Natural killer cell (primary cell): ENCODE measurements around the gene MAP3K9. TPM values are rescaled to one million over a fixed set of nuclear protein-coding genes. Genes with fewer than 3 reads are reported as not detected.

Source experiments
- ATAC-seq, 3 donors: fragments of 150-1000 bp in 2 of 3; fragments of 200-7000 bp in 1 of 3; cut with Tn5 transposase; 1 replicate in 1 of 3; 2 replicates in 2 of 3; pipeline ENCODE4 v1.10.0; 2021; ENCODE audit warnings: mild to moderate bottlenecking in 2 of 3, moderate library complexity in 2 of 3
- DNase-seq, 2 donors: peaks; one replicate each; pipeline versions ENCODE4 v3.0.0 to v3.0.0-alpha.2; 2013 to 2021; ENCODE audit warnings: mixed read lengths in 1 of 2
- H3K27ac ChIP-seq: one replicate; pipeline ENCODE4 v1.5.1; 2013; ENCODE audit warnings: mild to moderate bottlenecking, low read length
- H3K27me3 ChIP-seq: one replicate; pipeline ENCODE4 v1.6.1; 2013; ENCODE audit warnings: low read length; ENCODE audit not compliant: control insufficient read depth, insufficient read depth
- H3K36me3 ChIP-seq: one replicate; pipeline ENCODE4 v1.6.1; 2013; ENCODE audit warnings: low read length; ENCODE audit not compliant: control insufficient read depth, insufficient read depth
- H3K4me1 ChIP-seq: one replicate; pipeline ENCODE4 v1.6.1; 2013; ENCODE audit warnings: low read length; ENCODE audit not compliant: control insufficient read depth, insufficient read depth
- H3K4me3 ChIP-seq: one replicate; pipeline ENCODE4 v1.5.1; 2013; ENCODE audit warnings: low read length
- H3K9me3 ChIP-seq: one replicate; pipeline ENCODE4 v1.6.1; 2013; ENCODE audit warnings: low read length; ENCODE audit not compliant: control insufficient read depth, insufficient read depth
- H3K27ac Mint-ChIP-seq, 2 donors: one replicate each; pipeline ENCODE4 v1.8.0; 2022; ENCODE audit warnings: mild to moderate bottlenecking in 2 of 2, mixed read lengths in 2 of 2, moderate library complexity in 1 of 2
- H3K27me3 Mint-ChIP-seq, 2 donors: one replicate each; pipeline ENCODE4 v1.8.0; 2022; ENCODE audit warnings: low read depth in 2 of 2, mixed read lengths in 2 of 2
- H3K36me3 Mint-ChIP-seq: one replicate; pipeline ENCODE4 v1.8.0; 2022; ENCODE audit warnings: mixed read lengths
- H3K4me1 Mint-ChIP-seq, 2 donors: one replicate each; pipeline ENCODE4 v1.8.0; 2022; ENCODE audit warnings: mixed read lengths in 2 of 2
- H3K4me3 Mint-ChIP-seq: one replicate; pipeline ENCODE4 v1.8.0; 2022; ENCODE audit warnings: mild to moderate bottlenecking, moderate library complexity, mixed read lengths
- H3K9me3 Mint-ChIP-seq, 2 donors: one replicate each; pipeline ENCODE4 v1.8.0; 2022; ENCODE audit warnings: mixed read lengths in 2 of 2
- WGBS: methylation state at CpG from one replicate; pipeline ENCODE4 v1.1.7; 2013; ENCODE audit warnings: missing lambda C conversion rate; ENCODE audit not compliant: insufficient coverage; 5-methylcytosine and 5-hydroxymethylcytosine counted together
- intact Hi-C: fragments of 100-400 bp; cut with micrococcal nuclease; formaldehyde crosslinking; loops from one replicate; pipeline ENCODE4 v1.14.2; 2022
- total RNA-seq, 4 donors: library from RNA; stranded (reverse); fragments of 120-200 nt in 1 of 4; gene quantifications; one replicate each; pipeline versions ENCODE4 v1.2.3 to v1.2.4, GENCODE V29; 2013 to 2022
- TF ChIP-seq, protein P1 (sequence below): fragments of 200-600 bp; IDR thresholded peaks from one replicate; pipeline ENCODE4 v1.8.0; 2022; ENCODE audit warnings: antibody characterized with exemption

MAP3K9 gene
- total RNA-seq, 3 donors from 2014 or later (not counting 1 experiment from before 2014, with no cell fraction given): 3.6 to 7.9 (median 3.8) TPM

DNA sequence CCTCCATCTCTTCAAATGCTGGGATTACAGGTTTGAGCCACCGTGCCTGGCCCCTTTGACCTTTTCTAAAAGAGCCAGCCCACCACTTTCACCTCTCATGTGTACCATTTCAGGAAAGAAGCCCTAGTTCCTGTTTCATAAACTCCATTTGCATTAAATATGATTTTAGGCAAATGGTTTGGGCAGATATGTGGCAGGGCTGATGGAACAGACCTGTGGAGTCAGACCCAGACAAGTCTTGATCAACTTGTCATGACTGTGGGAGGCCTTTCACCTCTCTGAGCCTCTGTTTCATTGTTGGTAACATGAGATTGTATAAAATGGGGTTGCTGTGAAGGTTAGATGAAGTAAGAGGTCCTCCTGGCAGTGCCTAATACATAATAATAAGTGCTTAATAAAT, 5.2 kb upstream of the MAP3K9 start:
- ATAC-seq (no peak), DNase-seq (no peak)
- no peak overlapping the region for H3K4me3 Mint-ChIP-seq
- no peak overlapping the region for H3K4me3 ChIP-seq
- H3K27ac Mint-ChIP-seq: no peak overlapping the region
- 93% methylated on average over 1 of the region's 1 CpG for WGBS
- no peaks in the 10 kb centered on the region for H3K36me3 ChIP-seq
- peaks cover 6 to 15% of the 10 kb centered on the region in 2 donors for H3K4me1 Mint-ChIP-seq
- no peaks in the 10 kb centered on the region for H3K36me3 Mint-ChIP-seq
- intact Hi-C loops: no loop called here
- no peaks in the 10 kb centered on the region for H3K27me3 ChIP-seq
- H3K9me3 ChIP-seq: no peaks in the 10 kb centered on the region
- H3K27me3 Mint-ChIP-seq: peaks cover 4 to 19% of the 10 kb centered on the region in 2 donors
- TF ChIP-seq, protein P1, sequence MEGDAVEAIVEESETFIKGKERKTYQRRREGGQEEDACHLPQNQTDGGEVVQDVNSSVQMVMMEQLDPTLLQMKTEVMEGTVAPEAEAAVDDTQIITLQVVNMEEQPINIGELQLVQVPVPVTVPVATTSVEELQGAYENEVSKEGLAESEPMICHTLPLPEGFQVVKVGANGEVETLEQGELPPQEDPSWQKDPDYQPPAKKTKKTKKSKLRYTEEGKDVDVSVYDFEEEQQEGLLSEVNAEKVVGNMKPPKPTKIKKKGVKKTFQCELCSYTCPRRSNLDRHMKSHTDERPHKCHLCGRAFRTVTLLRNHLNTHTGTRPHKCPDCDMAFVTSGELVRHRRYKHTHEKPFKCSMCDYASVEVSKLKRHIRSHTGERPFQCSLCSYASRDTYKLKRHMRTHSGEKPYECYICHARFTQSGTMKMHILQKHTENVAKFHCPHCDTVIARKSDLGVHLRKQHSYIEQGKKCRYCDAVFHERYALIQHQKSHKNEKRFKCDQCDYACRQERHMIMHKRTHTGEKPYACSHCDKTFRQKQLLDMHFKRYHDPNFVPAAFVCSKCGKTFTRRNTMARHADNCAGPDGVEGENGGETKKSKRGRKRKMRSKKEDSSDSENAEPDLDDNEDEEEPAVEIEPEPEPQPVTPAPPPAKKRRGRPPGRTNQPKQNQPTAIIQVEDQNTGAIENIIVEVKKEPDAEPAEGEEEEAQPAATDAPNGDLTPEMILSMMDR: no peak
- peaks cover 13% of the 10 kb centered on the region for H3K4me1 ChIP-seq
- no peaks in the 10 kb centered on the region for H3K9me3 Mint-ChIP-seq
- H3K27ac ChIP-seq: no peak overlapping the region

DNA sequence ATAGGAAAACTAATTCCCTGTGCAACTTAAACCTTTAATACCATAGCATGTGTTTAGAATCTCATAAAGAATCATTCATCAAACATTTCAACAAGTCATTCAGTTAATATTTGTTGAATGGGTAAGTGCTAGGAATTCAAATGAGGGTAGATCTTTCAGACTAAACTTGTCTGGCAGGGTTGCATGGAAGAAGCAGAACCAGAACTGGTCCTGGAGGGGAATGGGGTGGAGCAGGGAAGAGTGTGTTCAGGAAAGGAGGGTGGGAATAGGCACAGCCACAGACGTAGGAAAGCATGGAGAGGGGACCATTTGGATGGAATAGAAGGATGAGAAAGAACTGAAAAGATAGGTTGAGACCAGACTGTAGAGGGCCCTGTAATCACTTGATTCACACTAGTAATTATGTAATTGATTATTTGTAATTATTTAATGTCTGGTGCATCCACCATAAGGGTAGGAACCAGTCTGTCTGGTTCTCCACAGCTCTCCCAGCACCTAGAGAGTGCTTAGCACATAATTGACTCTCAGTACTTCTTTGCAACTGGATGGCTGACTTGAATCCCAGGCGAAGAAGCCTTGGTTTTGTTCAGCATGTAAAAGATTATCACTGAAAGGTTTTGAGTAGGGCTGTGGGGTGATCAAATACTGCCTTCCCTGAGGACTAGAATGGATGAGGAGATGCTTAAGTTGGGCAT, 3.0 kb upstream of the MAP3K9 start:
- Mint-ChIP-seq H3K36me3 (no peaks in the 10 kb centered on the region), H3K9me3 (no peaks in the 10 kb centered on the region), H3K27ac (no peak overlapping the region), H3K4me3 (no peak overlapping the region), H3K4me1 (peaks cover 8 to 14% of the 10 kb centered on the region in 2 donors), H3K27me3 (peaks cover 2 to 16% of the 10 kb centered on the region in 2 donors)
- TF ChIP-seq, protein P1: no peak
- WGBS: 84% methylated on average over 2 of the region's 2 CpGs
- Histone ChIP-seq H3K4me3 (no peak overlapping the region), H3K36me3 (no peaks in the 10 kb centered on the region), H3K4me1 (peaks cover 18% of the 10 kb centered on the region), H3K27ac (no peak overlapping the region), H3K9me3 (no peaks in the 10 kb centered on the region), H3K27me3 (no peaks in the 10 kb centered on the region)
- no peak for ATAC-seq
- DNase-seq: no peak
- intact Hi-C loops: no loop called here

DNA sequence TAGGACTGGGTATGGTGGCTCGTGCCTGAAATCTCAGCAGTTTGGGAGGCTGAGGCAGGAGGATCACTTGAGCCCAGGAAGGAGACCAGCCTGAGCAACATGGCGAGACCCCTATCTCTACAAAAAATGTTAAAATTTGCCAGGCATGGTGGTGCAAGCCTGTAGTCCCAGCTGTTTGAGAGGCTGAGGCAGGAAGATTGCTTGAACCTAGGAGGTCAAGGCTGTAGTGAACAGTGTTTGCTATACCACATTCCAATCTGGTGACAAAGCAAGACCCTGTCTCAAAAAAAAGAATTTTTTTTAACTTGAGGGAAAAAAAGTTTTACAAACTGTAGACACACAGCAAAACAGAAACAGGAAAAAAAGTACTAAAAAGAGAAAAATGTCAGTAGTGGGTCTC, 2.3 kb upstream of the MAP3K9 start:
- H3K4me1 ChIP-seq: peaks cover 18% of the 10 kb centered on the region
- Mint-ChIP-seq H3K9me3 (no peaks in the 10 kb centered on the region), H3K27ac (no peak overlapping the region), H3K4me1 (peaks cover 12 to 17% of the 10 kb centered on the region in 2 donors), H3K4me3 (no peak overlapping the region), H3K27me3 (peaks cover 6 to 22% of the 10 kb centered on the region in 2 donors), H3K36me3 (no peaks in the 10 kb centered on the region)
- 97% methylated on average over 2 of the region's 2 CpGs for WGBS
- no peak overlapping the region for H3K27ac ChIP-seq
- H3K27me3 ChIP-seq: no peaks in the 10 kb centered on the region
- no peaks in the 10 kb centered on the region for H3K36me3 ChIP-seq
- intact Hi-C loops: no loop called here
- ATAC-seq: no peak
- TF ChIP-seq, protein P1: no peak
- DNase-seq: no peak
- H3K9me3 ChIP-seq: no peaks in the 10 kb centered on the region
- no peak overlapping the region for H3K4me3 ChIP-seq

DNA sequence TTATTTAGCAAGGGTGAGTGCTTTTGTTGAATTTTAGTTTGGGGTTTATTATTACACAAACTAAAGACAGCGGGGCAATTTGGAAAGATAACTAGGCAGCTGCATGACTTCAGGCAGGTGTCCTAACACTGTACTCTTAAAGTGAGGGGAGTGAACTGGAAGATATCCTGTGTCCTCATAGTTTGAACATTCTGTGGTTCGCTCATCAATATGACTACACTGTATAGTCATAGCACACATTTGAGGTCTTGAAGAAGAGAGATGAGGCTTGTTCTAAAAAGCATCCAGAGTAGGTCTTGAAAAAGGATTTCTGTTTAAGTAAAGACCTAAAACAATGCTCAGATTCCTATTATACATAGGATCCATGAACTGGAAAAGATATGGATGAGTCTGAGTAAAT, 1.7 kb upstream of the MAP3K9 start:
- no peaks in the 10 kb centered on the region for H3K36me3 ChIP-seq
- peaks cover 18% of the 10 kb centered on the region for H3K4me1 ChIP-seq
- Mint-ChIP-seq H3K36me3 (no peaks in the 10 kb centered on the region), H3K4me3 (no peak overlapping the region), H3K4me1 (peaks cover 12 to 17% of the 10 kb centered on the region in 2 donors), H3K27ac (no peak overlapping the region), H3K27me3 (peaks cover 11 to 27% of the 10 kb centered on the region in 2 donors), H3K9me3 (no peaks in the 10 kb centered on the region)
- TF ChIP-seq, protein P1: no peak
- H3K4me3 ChIP-seq: no peak overlapping the region
- DNase-seq (no peak), ATAC-seq (no peak)
- WGBS: 90% methylated on average over 2 of the region's 2 CpGs
- H3K9me3 ChIP-seq: no peaks in the 10 kb centered on the region
- no peaks in the 10 kb centered on the region for H3K27me3 ChIP-seq
- intact Hi-C loops: no loop called here
- no peak overlapping the region for H3K27ac ChIP-seq
